ENCODE data around the gene EXOC6B. TPM values are rescaled to one million over a fixed set of nuclear protein-coding genes. Genes with fewer than 3 reads are reported as not detected.

The EXOC6B gene
- total RNA-seq, 1 experiment from 2014 or later = 10.9 TPM

GRCh38 chr2:72743481-72743880 lies 82.4 kb downstream of the EXOC6B start:
- no peak for DNase-seq (ENCODE audit: low spot score)

GRCh38 chr2:72738096-72738495 lies 87.7 kb downstream of the EXOC6B start:
- DNase-seq (ENCODE audit: low spot score) = no peak

DNA sequence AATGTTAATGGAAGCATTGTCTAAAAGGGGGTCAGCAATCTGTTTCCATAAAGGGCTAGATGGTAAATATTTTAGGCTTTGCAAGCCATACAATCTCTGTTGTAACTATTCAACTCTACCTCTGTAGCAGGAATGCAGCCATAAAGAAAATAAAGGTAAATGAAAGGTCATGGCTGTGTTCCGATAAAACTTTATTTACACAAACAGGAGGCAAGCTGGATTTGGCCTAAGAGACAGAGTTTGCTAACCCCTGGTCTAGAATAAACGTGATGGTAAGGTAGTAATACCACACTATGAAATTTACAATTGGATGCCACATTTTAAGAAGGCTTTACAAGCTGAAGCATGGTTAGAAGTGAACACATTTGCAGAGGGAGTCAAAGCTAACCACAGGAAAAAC lies 91.4 kb downstream of the EXOC6B start:
- DNase-seq (ENCODE audit: low spot score) = no peak

DNA sequence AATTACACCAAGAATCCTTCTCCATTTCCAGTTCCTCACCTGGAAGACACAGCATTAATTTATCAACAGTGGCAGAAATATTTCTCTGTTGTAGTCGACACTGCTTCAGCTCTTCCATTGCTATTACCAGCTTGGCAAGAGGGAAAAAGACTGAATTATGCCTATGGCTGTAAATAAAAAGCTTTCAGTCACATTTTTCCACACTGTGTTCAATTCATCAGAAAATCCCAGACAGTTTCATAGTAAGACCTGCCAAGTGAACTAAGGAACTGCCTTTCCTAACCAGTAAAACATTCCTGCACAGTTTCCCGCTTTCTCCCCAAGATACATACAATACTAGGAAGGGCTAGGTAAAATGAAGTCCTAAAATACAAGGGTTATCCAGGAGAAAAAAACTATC lies 94.7 kb downstream of the EXOC6B start:
- DNase-seq (ENCODE audit: low spot score) = no peak

GRCh38 chr2:72727356-72727755 lies 98.5 kb downstream of the EXOC6B start:
- DNase-seq (ENCODE audit: low spot score) = no peak

- DNase-seq (ENCODE audit: low spot score) = no peak
Measured at GRCh38 chr2:72723769-72724370, 102.0 kb downstream of the EXOC6B start.

GRCh38 chr2:72722492-72723070 lies 103.3 kb downstream of the EXOC6B start:
- peak; percentile 74 for DNase-seq (ENCODE audit: low spot score)

GRCh38 chr2:72719416-72719815 lies 106.4 kb downstream of the EXOC6B start:
- peak; percentile 64 for DNase-seq (ENCODE audit: low spot score)

DNA sequence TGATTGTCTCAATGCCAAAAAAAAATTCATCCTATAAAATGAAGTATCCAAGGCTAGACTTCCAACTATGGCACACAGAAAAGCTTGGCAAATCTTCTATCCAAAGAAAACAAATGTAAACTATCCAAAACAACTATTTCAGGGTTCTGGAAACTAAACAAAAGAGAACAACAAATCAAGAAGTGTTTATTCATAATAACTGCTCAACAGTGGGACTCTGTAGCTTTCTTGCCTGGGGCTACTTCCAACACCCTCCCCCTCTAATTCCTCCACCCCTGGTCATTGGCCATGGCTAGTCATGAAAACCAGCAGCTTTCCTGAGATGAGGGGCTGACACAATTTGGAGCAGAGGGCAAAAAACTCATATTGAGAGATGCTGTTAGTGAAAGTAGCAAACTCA lies 107.0 kb downstream of the EXOC6B start:
- DNase-seq (ENCODE audit: low spot score) = peak; percentile 57

DNA sequence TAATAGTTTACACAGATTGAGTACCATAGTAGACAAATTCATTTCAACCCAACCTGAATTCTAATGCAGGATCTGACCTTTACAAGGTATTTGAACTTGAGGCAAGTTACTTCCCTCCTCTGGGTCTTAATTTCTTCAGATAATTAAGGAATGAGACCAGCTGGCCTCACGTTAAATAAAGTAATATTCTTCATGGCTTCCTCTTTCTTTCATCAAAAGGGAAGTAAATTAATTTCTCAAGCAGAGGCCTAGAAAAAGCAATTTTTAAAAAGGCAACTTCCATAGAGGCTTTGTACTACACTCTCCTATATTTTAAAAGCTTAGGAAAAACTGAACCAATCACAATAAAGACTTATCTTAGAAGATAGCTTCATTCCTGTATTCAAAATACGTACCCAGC lies 109.2 kb downstream of the EXOC6B start:
- no peak for DNase-seq (ENCODE audit: low spot score)

DNA sequence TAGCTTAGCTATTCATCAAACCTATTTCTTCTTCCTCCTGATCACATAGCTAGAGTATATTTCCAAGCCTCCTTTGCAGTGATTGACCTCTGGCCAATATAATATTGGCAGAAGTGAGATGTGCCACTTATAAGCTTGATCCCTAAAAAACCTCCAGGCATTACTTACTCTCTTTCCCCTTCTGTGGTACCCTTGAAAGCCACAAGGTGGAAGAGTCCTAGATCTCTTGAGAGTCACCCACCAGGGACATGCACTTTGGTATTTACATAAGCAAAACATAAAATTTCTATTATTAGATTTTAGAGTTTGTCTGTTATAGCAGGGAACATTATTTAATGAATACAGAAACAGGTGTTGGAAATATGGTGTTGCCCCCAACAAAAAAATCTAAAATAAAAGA lies 112.0 kb downstream of the EXOC6B start:
- DNase-seq (ENCODE audit: low spot score) = no peak

DNA sequence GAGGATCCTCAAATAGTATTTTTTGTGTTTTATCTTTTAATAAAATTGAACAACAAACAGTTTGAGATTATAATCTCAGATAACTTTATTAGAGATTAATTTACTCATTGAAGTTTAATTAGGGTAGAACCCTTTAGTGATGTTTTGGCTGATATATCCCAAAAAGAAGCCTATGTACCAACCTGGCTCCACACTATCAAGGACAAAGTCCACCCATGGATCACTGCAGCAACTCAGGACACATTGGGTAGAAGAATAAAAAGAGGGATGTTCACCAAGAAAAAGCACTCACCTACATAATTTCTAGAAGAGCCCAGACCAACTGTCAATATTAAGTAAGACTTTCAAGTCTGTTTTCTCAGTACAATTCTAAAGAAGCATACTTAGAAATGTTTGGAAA lies 112.9 kb downstream of the EXOC6B start:
- no peak for DNase-seq (ENCODE audit: low spot score)

GRCh38 chr2:72712304-72712703 lies 113.5 kb downstream of the EXOC6B start:
- DNase-seq (ENCODE audit: low spot score) = no peak

GRCh38 chr2:72710418-72711152 lies 115.2 kb downstream of the EXOC6B start:
- DNase-seq (ENCODE audit: low spot score) = no peak

- no peak for DNase-seq (ENCODE audit: low spot score)
Measured at GRCh38 chr2:72708236-72708635, 117.6 kb downstream of the EXOC6B start.

- no peak for DNase-seq (ENCODE audit: low spot score)
Measured at GRCh38 chr2:72698300-72698699, 127.5 kb downstream of the EXOC6B start.

DNA sequence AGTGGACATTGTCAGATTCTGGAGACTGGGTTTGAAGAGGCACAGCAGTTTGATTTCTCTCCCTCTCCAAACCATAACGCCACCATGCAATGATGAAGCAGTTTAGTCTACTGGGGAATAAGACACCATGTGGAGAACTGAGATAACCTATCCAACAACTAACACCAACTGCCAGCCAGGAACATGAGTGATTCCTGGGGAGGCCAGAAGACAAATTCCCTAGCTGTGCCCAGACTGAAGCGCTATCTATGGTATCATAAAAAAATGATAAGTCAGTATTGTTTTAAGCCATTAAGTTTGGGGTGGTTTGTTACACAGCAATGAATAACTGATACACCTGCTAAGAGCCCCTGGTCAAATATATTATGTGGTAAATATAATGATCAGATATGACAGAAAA lies 129.3 kb downstream of the EXOC6B start:
- no peak for DNase-seq (ENCODE audit: low spot score)

DNA sequence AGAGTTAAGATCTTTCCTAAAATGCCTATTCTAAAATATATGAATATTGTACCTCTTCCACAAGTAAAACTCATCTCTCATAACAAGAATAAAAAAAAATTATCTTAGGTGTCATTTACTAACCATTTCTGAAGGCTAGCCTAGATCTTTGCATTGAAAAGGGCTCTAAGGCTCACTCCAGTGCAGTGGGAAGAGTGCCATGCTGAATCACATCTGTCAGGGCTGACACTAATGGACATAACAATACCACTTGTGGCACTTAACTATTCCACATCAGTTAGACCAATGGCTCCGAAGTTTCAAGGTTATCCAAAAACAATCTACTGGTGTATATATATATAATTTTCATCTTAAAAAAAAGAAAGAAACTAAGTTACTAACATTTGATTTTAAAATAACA lies 130.2 kb downstream of the EXOC6B start:
- DNase-seq (ENCODE audit: low spot score) = no peak

DNA sequence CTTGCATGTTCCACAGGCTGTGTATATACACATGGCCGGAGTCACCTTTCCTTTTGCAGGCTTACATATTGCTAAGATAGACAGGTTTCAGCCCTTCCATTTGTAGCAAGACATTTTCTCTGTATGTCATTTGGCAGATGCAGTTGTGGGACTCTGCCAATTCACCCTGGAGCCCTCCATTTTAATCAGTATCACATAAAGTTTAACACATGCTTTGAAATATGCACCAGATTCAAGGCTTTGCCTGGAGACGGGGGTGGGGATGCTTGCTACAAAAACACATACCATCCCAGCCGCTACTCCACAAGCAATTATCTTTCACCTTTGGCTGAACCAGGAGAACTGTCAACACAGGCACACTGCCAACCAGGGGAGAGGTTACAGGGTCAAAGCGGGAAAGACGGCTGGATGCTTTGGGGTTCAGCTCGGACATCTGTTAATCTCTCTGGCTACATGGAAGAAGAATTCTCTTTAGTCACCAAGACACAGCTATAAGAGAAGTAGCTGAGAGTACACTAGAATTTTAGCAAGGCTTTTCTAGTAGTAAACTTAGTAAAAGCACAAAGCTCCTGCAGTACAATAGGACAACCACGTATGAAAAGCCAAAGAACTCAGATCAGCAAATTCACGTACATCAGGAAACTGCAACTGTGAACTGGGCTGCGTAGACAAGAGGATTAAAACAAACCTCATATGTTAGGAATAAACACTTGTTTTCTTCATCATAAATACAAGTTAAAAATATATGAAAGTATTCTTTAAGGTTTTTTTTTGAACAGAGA lies 130.9 kb downstream of the EXOC6B start:
- peak; percentile 69 for DNase-seq (ENCODE audit: low spot score)

DNA sequence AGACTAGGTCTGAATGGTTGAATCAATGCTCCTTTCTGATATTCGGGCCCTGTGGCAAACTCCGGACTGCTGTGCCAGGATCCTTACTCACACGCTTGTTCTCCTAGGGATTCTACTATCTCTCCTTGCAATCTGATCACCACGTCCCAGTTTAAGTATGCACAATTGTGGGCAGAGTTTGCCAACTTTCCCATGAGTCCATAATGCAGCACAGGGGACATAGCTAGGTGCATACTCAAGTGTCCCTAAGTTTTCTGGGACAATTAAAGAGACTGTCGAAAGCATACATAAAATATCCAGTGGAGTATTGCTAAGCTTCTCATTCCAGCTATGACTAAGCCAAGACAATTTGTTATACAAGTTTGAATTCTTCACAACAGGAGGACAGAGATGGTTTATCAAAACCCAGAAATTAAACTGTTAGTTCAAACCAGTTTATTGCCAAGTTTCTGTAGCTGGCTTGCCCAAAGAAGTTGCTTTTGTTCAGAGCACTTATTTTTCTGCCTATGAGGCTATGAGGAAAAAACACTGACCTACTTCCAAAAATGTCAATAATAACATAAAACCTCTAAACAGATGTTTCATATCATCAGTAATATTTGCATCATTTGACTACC lies 136.1 kb downstream of the EXOC6B start:
- DNase-seq (ENCODE audit: low spot score) = peak; percentile 22

DNA sequence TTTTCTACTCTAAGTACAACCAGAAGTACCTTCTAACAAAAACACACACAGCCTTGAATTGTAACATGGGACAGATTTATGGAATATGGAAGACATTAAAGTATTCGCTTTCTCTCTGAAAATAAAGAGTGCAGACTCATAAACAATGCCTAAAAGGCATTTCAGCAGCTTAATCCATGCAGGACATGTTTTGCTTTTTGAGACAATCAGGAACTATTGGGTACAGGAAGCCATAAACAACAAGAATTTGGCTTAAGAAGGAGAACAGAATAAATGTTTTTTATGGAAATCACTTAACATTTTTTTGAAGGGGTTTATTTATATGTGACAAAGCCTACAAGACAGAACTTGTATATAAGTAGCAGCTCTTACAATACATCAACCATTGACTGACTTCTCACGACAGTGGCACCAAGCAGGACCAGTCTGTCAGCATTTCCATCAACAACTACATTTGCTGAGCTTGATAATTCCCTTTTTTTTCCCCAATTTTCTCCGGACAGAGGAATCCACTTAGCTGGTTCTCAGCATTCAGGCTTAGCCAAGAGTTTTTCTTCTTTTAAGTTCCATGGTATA lies 140.1 kb downstream of the EXOC6B start:
- no peak for DNase-seq (ENCODE audit: low spot score)

GRCh38 chr2:72682061-72682460 lies 143.8 kb downstream of the EXOC6B start:
- no peak for DNase-seq (ENCODE audit: low spot score)

All from H4 (cell line).